Vagina (tissue), 2 donors: ENCODE results near the gene FAM20B.

Source experiments
- POLR2A ChIP-seq, 2 donors: fragments of 450-650 bp; IDR thresholded peaks; one replicate each; pipeline ENCODE4 v1.6.1; 2017; ENCODE audit warnings: antibody characterized with exemption in 2 of 2, mild to moderate bottlenecking in 2 of 2, moderate library complexity in 2 of 2
- POLR2AphosphoS5 ChIP-seq, 2 donors: sonication (generic); formaldehyde crosslinking; IDR thresholded peaks; one replicate each; pipeline ENCODE4 v1.9.0; 2017; ENCODE audit warnings: antibody characterized with exemption in 2 of 2, mild to moderate bottlenecking in 2 of 2, low read depth in 1 of 2; ENCODE audit not compliant: insufficient read depth in 1 of 2
- TF ChIP-seq, protein P1 (sequence below), 3 experiments: fragments of 450-650 bp in 2 of 3; fragments of 200-600 bp in 1 of 3; sonication (generic) in 1 of 3; IDR thresholded peaks; one replicate each; pipeline ENCODE4 v1.5.1; 2017 to 2019; ENCODE audit warnings: antibody characterized with exemption in 3 of 3, mild to moderate bottlenecking in 2 of 3, moderate library complexity in 2 of 3

DNA sequence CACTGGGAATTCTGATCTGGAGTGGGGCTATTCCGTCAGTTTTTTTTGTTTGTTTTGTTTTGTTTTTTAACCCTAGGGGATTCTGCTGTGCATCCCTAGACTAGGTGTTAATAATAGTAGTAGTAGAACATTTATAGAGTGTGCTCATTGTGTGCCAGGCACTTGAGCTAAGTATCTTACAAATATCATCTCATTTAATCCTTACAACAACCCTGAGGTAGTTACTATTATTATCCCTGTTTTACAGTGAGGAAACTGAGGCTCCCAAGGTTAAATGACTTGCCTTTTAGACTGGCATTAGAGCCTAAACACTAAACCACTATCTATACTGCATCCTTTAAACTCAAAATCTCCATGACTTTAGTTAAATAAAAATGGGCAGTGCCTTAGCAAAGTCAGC is 78.3 kb downstream of the FAM20B start:
- TF ChIP-seq, protein P1, sequence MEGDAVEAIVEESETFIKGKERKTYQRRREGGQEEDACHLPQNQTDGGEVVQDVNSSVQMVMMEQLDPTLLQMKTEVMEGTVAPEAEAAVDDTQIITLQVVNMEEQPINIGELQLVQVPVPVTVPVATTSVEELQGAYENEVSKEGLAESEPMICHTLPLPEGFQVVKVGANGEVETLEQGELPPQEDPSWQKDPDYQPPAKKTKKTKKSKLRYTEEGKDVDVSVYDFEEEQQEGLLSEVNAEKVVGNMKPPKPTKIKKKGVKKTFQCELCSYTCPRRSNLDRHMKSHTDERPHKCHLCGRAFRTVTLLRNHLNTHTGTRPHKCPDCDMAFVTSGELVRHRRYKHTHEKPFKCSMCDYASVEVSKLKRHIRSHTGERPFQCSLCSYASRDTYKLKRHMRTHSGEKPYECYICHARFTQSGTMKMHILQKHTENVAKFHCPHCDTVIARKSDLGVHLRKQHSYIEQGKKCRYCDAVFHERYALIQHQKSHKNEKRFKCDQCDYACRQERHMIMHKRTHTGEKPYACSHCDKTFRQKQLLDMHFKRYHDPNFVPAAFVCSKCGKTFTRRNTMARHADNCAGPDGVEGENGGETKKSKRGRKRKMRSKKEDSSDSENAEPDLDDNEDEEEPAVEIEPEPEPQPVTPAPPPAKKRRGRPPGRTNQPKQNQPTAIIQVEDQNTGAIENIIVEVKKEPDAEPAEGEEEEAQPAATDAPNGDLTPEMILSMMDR (IDR thresholded peaks at IDR 0.05) = no peak
- TF ChIP-seq POLR2A (IDR thresholded peaks at IDR 0.05) (no peak), POLR2AphosphoS5 (IDR thresholded peaks at IDR 0.05; ENCODE audit: insufficient read depth in 1 of 2, low read depth in 1 of 2) (no peak)
